Neural cell (in vitro differentiated cells): ENCODE measurements around the gene IFT122.

Experiments used
- EP300 ChIP-seq: fragments of 450-650 bp; conservative IDR thresholded peaks from 2 replicates; pipeline ENCODE4 v1.6.1; 2014; ENCODE audit warnings: antibody characterized with exemption, mild to moderate bottlenecking, moderate library complexity; ENCODE audit not compliant: poor library complexity, severe bottlenecking
- EZH2 ChIP-seq: fragments of 200-600, 300-800 bp; shearing (Covaris generic), sonication (generic); IDR thresholded peaks from 2 replicates; pipeline ENCODE4 v1.6.1; 2014; ENCODE audit warnings: antibody characterized with exemption, low read length, borderline replicate concordance, mild to moderate bottlenecking; ENCODE audit not compliant: insufficient read depth, poor library complexity, severe bottlenecking
- RAD21 ChIP-seq: fragments of 450-650 bp; conservative IDR thresholded peaks from 2 replicates; pipeline ENCODE4 v1.6.1; 2014; ENCODE audit warnings: antibody characterized with exemption, mild to moderate bottlenecking, moderate library complexity
- TAF1 ChIP-seq: IDR thresholded peaks from 2 replicates; pipeline ENCODE4 v1.6.1; 2012; ENCODE audit warnings: low read depth
- TF ChIP-seq, protein P1 (sequence below): fragments of 450-650 bp; IDR thresholded peaks from 2 replicates; pipeline ENCODE4 v1.5.1; 2014; ENCODE audit warnings: antibody characterized with exemption, mild to moderate bottlenecking, moderate library complexity; ENCODE audit not compliant: poor library complexity, severe bottlenecking
- TF ChIP-seq, protein P2 (sequence below): IDR thresholded peaks from 2 replicates; pipeline ENCODE4 v1.6.1; 2012; ENCODE audit warnings: borderline replicate concordance

DNA sequence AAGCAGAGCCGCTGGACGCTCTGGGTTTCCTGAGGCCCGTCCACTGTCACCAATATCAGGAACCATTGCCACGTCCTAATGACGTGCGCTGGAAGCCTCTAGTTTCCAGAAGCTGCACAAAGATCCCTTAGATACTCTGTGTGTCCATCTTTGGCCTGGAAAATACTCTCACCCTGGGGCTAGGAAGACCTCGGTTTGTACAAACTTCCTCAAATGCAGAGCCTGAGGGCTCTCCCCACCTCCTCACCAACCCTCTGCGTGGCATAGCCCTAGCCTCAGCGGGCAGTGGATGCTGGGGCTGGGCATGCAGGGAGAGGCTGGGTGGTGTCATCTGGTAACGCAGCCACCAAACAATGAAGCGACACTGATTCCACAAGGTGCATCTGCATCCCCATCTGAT, 91.7 kb downstream of the IFT122 start:
- TF ChIP-seq TAF1 (no peak), EZH2 (no peak), RAD21 (no peak), EP300 (no peak)
- TF ChIP-seq, protein P1, sequence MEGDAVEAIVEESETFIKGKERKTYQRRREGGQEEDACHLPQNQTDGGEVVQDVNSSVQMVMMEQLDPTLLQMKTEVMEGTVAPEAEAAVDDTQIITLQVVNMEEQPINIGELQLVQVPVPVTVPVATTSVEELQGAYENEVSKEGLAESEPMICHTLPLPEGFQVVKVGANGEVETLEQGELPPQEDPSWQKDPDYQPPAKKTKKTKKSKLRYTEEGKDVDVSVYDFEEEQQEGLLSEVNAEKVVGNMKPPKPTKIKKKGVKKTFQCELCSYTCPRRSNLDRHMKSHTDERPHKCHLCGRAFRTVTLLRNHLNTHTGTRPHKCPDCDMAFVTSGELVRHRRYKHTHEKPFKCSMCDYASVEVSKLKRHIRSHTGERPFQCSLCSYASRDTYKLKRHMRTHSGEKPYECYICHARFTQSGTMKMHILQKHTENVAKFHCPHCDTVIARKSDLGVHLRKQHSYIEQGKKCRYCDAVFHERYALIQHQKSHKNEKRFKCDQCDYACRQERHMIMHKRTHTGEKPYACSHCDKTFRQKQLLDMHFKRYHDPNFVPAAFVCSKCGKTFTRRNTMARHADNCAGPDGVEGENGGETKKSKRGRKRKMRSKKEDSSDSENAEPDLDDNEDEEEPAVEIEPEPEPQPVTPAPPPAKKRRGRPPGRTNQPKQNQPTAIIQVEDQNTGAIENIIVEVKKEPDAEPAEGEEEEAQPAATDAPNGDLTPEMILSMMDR = no peak
- TF ChIP-seq, protein P2, sequence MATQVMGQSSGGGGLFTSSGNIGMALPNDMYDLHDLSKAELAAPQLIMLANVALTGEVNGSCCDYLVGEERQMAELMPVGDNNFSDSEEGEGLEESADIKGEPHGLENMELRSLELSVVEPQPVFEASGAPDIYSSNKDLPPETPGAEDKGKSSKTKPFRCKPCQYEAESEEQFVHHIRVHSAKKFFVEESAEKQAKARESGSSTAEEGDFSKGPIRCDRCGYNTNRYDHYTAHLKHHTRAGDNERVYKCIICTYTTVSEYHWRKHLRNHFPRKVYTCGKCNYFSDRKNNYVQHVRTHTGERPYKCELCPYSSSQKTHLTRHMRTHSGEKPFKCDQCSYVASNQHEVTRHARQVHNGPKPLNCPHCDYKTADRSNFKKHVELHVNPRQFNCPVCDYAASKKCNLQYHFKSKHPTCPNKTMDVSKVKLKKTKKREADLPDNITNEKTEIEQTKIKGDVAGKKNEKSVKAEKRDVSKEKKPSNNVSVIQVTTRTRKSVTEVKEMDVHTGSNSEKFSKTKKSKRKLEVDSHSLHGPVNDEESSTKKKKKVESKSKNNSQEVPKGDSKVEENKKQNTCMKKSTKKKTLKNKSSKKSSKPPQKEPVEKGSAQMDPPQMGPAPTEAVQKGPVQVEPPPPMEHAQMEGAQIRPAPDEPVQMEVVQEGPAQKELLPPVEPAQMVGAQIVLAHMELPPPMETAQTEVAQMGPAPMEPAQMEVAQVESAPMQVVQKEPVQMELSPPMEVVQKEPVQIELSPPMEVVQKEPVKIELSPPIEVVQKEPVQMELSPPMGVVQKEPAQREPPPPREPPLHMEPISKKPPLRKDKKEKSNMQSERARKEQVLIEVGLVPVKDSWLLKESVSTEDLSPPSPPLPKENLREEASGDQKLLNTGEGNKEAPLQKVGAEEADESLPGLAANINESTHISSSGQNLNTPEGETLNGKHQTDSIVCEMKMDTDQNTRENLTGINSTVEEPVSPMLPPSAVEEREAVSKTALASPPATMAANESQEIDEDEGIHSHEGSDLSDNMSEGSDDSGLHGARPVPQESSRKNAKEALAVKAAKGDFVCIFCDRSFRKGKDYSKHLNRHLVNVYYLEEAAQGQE = no peak
